HTERT RPE-1 (cell line): ENCODE data around the gene ARL14EP.

Experiments
- in situ Hi-C: fragments of 300-500 bp; cut with MboI; formaldehyde crosslinking; loops from 4 replicates; pipeline ENCODE4 v1.14.3; 2020; ENCODE audit warnings: low sequenced_read_pairs

Gene ARL14EP

GRCh38 chr11:30368394-30368793 lies 45.5 kb downstream of the ARL14EP start:
- in situ Hi-C loops, result no loop called here

- in situ Hi-C loops, result no loop called here
These were observed 47.3 kb downstream of the ARL14EP start for GRCh38 chr11:30370164-30370563.

GRCh38 chr11:30377347-30377746 lies 54.4 kb downstream of the ARL14EP start:
- in situ Hi-C loops, result no loop called here

- in situ Hi-C loops, result no loop called here
These were observed 57.9 kb downstream of the ARL14EP start for GRCh38 chr11:30380846-30381245.

GRCh38 chr11:30381879-30382278 lies 59.0 kb downstream of the ARL14EP start:
- in situ Hi-C loops, result no loop called here
